ENCODE data around the gene ASCC3.
"Not testable (repeated sequence)": the region's sequence is repeated elsewhere in the genome, so short reads cannot be mapped to it uniquely, and the experiment has no call there.

Gene ASCC3

DNA sequence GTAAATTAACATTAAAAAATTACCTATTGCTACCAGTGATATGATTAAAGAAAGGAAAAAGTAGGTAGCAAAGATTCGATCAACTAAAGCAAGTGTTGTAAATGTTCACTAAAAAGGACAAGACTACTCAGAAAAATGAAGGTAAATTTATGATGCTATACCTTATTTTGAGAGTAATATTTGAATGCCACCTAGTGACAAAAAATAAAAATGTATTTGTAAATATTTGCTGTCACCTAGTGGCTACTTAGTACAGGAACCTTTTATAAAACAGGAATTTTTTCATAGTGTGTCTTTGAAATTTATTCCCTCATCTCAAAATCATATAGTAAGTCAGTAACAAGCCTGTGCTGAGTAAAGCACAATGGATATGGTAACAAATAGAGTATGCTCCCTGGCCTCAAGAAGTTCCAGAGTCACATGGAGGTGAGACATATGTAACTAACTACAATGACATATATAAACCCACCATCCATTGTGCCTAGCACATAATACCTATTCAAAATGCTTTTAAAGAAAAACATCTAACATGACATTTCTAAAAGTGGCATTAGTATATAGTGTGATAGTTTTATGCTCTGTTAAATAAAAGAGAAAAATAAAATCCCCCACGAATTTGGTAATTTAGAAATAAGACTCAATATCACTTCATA is 223.3 kb downstream of the ASCC3 start:
- no peak for DNase-seq

GRCh38 chr6:100641147-100641546 is 240.0 kb downstream of the ASCC3 start:
- DNase-seq = not testable (repeated sequence)

DNA sequence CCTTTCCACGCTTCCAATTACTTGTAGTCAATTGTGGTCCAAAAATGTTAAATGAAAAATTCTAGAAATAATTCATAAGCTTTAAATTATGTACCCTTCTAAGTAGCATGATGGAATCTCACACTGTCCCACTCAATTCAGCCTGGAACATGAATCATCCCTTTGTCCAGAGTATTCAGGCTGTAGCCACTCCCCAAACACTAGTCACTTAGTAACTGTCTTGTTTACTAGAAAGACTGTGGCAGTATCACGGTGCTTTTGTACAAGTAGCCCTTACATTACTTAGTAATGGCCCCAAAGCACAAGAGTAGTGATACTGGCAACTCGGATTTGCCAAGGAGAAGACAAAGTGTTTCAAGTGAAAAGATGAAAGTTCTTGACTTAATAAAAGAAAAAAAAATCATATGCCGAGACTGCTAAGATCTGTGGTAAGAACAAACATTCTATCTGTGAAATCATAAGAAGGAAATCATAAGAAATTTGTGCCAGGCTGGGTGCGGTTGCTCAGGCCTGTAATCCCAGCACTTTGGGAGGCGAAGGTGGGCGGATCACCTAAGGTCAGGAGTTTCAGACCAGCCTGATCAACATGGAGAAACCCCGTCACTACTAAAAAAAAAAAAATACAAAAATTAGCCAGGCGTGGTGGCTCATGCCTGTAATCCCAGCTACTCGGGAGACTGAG is 247.9 kb downstream of the ASCC3 start:
- no peak for DNase-seq

DNA sequence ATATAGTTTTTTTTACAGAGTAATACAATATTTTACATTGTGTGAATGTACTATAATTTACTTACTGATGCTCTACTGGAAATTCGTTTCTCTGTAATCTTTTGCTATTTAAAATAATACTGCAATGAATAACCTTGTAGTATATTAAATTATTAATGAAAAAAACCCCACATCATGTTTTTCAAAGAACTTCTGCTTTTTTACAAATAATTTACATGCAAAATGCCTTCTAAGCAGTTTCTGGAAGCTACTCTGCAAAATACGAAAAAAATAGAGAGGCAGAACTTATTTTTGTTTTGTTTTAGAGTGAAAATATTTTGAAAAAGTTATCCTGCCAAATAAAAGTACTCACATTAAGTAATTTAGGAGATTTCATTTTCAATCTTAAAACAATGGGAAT is 250.6 kb downstream of the ASCC3 start:
- no peak for DNase-seq

DNA sequence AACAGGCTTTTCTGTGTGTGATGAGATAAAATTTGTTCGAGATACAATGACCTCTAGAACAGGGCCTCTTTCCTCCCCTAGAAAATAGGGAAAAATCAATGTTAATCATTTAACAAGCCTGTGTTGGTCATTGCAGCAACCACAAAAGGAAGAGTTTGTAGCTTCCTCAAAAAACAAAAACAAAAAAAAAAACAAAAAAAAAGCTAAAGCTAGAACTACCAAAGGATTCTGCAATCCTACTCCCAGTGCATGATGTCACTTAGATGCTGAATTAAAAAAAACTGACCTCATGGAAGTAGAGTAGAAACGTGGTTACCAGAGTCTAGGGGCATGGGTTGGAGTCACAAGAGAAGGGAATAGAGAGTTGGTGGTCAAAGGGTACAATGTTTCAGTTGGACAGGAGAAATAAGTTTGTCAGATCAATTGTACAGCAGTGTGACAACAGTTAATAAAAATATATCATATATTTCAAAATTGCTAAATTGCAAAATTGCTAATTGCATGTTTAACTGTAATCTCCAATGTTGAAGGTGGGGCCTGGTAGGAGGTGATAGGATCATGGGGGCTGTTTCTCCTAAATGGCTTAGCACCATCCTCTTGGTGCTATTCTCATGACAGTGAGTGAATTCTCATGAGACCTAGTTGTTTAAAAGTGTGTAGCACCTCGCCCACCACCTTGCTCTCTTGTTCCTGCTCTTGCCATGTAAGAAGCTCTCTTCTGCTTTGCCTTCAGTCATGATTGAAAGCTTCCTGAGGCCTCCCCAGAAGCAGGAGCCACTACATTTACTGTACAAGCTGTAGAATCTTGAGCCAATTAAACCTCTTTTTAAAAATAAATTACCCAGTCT is 253.0 kb downstream of the ASCC3 start:
- DNase-seq = no peak

DNA sequence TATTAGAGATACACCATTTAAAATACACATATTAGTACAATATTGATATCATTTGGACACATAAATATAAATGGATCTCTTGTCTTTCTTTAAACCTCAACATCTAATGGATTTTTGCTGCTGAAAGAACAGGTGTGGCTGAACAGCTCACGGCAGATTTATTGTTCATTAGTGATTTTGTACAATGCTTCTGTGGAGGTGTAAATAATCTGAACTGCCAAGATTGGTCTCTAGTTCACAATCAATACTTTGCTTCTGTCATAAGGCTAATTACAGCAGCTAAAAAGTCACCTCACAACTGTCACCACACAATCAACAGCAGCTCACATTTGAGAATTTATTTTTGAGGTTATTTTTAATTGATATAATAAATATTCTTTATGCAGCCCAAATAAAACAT is 254.4 kb downstream of the ASCC3 start:
- no peak for DNase-seq

GRCh38 chr6:100622907-100623692 is 258.0 kb downstream of the ASCC3 start:
- DNase-seq = no peak

DNA sequence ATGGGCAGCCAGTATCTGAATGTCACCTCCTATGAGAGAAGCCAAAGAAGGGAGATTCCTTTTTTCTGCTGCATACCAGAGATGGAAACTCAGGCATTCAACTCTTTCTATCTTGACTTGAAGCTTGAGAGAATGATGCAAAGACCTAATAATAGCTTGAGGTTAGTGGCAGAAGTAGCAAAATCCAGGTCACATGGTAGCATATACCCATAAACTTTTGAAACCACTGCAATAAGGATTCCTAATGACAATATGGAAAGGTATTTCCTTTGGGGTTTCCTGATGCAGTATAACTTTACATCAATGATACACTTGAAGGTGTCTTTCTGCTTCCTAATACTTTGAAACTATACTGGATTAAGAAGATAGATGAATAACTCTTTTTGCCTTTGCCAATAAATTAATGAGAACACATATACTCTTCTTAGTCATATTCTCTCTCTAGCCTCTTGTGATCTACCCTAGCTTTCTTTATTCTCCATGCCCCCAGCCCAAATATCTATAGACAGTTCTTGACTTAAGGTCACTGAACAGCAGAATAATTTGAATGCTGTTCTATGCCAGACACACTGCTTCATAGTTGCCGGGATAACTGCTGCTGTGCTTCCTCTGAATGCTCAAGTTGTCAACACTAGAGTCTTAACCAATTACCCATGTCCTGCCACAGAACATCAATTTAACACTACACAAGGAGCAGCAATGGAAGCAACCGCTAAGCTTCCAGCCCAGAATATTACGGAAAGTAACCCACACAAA is 260.9 kb downstream of the ASCC3 start:
- no peak for DNase-seq

GRCh38 chr6:100618351-100618671 is 262.8 kb downstream of the ASCC3 start:
- no peak for DNase-seq

- no peak for DNase-seq
These were observed 263.3 kb downstream of the ASCC3 start for GRCh38 chr6:100617633-100618350.

DNA sequence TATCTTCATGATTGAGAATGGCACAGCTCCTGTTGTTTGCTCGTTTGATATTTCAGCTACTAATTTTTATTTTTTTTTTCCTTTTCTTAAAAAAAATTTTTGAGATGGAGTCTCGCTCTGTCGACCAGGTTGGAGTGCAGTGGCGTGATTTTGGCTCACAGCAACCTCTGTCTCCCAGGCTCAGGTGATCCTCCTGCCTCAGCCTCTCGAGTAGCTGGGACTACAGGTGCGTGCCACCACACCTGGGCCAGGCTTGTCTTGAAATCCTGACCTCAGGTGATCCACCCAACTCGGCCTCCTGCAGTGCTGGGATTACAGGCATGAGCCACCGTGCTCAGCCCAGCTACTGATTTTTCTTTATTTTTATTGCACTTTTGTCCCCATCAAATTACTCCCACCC is 266.2 kb downstream of the ASCC3 start:
- no peak for DNase-seq

GRCh38 chr6:100614386-100614785 is 266.7 kb downstream of the ASCC3 start:
- no peak for DNase-seq

DNA sequence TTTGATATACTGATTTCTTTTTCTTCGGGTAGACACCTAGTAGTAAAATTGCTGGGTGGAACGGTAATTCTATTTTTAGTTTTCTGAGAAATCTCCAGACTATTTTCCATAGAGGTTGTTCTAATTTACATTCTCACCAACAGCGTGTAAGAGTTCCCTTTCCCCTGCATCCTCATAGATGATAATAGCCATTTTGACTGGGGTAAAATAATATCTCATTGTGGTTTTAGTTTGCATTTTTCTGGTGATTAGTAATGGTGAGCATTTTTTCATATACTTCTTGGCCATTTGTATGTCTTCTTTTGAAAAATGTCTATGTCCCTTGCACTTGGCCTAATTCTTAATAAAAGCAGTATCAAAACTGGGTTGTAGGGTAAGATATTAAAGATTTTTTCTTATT is 267.5 kb downstream of the ASCC3 start:
- DNase-seq = no peak

GRCh38 chr6:100612094-100612493 is 269.0 kb downstream of the ASCC3 start:
- no peak for DNase-seq

DNA sequence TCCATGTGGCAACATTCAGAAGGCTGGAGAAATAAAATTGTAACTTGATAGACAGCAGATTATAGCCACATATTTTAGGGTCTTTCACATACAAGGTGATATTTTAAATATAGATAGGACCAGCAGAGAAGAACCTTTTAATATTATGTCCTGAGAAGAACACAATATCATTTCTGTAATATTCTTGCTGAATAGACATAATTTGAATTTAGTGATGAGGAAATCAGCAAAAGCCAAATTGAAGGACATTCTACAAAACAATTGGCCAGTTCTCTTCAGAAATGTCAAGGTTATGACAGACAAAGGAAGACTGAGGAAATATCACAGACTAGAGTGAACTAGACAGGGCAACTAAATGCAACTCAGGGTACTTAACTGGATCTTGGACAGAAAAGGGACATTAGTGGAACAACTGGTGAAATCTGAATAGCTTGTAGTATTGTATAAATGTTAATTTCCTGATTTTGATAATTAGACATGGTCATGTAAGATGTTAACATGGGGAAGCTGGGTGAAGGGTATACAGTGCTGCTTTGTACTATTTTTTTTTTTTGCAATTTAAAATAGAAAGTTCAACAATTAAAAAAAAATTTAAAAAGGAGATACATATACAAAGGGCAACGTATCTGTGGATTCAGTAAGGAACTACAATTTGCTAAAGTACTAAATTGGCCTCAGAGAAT is 281.9 kb downstream of the ASCC3 start:
- no peak for DNase-seq

DNA sequence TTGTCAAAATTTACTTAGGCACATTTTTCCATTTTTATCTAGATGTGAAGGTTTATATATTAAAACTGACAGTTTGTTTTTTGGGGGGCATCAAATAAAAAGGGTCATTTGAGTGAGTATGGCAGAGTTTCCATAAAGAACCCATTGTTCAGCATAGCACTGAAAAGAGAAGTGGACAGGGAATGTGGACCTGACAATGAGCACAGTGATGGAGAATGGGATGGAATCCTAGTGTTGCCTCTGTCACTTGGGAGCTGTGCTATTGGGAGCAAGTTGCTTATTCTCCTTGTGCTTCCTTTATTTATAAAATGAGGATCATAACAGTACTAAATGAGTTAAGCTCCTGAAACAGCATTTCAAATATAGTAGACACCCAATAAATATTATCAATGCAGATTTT is 285.7 kb downstream of the ASCC3 start:
- no peak for DNase-seq

DNA sequence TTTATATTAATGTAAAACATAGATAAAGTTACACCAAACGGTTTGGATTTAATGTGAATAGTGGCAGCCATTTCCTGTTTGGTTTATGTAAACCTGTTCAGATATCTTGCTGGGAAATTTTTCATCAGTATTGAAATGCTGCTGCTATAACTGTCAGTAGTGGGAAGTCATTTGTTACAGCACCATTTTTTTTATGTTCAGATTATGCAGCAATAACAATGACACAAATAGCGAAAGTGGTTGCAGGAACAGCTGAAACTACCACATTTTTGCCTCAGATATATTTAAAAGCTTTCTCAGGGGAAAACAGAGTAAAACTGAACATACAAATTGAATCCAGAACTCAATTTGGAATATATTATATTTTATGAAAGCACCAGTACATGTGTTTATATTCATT is 287.6 kb downstream of the ASCC3 start:
- DNase-seq = no peak

DNA sequence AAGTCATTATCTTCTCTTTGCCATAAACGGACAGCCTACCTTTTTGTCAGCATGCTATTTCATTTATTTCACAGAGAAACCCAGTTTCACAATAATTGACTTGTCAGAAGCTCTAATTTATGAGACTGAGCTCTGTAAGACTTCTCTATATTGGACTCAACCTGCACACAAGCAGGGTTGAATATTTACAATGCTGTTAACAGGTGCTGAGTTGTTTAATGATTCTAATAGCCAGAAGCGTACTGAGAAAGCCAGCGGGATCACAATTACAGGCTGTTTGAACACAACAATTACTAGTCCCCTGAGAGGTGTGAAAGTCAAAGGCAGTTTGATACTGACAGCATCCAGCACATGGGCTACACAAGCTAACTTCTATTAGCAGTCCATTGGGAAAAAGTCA is 288.2 kb downstream of the ASCC3 start:
- no peak for DNase-seq

GRCh38 chr6:100577425-100577824 is 303.7 kb downstream of the ASCC3 start:
- DNase-seq = no peak

GRCh38 chr6:100575921-100576320 is 305.2 kb downstream of the ASCC3 start:
- DNase-seq = no peak

DNA sequence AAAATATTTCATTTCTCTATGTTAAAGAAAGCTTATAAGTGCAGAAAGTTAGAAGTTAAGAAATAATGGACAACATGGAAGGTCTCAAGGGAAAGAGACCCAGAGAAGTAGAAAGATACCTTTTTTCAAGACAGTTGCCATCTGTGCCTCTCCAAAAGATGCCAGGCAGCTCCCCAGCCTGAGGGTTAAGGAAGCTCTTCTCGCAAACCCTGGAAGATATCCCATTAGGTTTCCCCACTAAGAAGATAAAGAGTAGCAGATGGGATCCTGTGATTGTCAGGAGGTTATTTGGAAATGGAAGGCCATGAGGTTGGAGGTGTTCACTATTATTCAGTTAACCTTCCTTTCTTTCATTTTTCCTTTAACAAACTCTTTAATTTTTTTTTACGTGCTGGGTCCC is 306.3 kb downstream of the ASCC3 start:
- no peak for DNase-seq
